ENCODE data around the gene RAB40AL. TPM values are rescaled to one million over a fixed set of nuclear protein-coding genes. Genes with fewer than 3 reads are reported as not detected.

Gene RAB40AL
- total RNA-seq, 1 donor from 2014 or later = not detected

- intact Hi-C loops (cut with micrococcal nuclease) = no loop called here
- H3K27ac ChIP-seq (replicated peaks) = no peak overlapping the region
- H3K36me3 ChIP-seq = no peaks in the 10 kb centered on the region
- H3K4me1 ChIP-seq = no peaks in the 10 kb centered on the region
- TF ChIP-seq CTCF (IDR thresholded peaks at IDR 0.05; ENCODE audit: borderline replicate concordance) = no peak
- no peak for DNase-seq
- H3K27me3 ChIP-seq (ENCODE audit: low read depth) = no peaks in the 10 kb centered on the region
- H3K4me3 ChIP-seq = no peak overlapping the region
- peaks cover 22% of the 10 kb centered on the region for H3K9me3 ChIP-seq (replicated peaks)
Measured at GRCh38 chrX:102975016-102975415, 37.9 kb downstream of the RAB40AL start.

- H3K27ac ChIP-seq (replicated peaks) = no peak overlapping the region
- no peak overlapping the region for H3K4me3 ChIP-seq
- no peaks in the 10 kb centered on the region for H3K4me1 ChIP-seq
- intact Hi-C loops (cut with micrococcal nuclease) = no loop called here
- no peaks in the 10 kb centered on the region for H3K27me3 ChIP-seq (ENCODE audit: low read depth)
- H3K9me3 ChIP-seq (replicated peaks) = peaks cover 9% of the 10 kb centered on the region
- no peak for DNase-seq
- no peak for TF ChIP-seq CTCF (IDR thresholded peaks at IDR 0.05; ENCODE audit: borderline replicate concordance)
- no peaks in the 10 kb centered on the region for H3K36me3 ChIP-seq
Measured at GRCh38 chrX:102976286-102976685, 39.2 kb downstream of the RAB40AL start.

- TF ChIP-seq CTCF (IDR thresholded peaks at IDR 0.05; ENCODE audit: borderline replicate concordance) = no peak
- H3K4me1 ChIP-seq = no peaks in the 10 kb centered on the region
- intact Hi-C loops (cut with micrococcal nuclease) = no loop called here
- no peak overlapping the region for H3K27ac ChIP-seq (replicated peaks)
- H3K4me3 ChIP-seq = no peak overlapping the region
- no peak for DNase-seq
- peaks cover 3% of the 10 kb centered on the region for H3K9me3 ChIP-seq (replicated peaks)
- H3K36me3 ChIP-seq = no peaks in the 10 kb centered on the region
- no peaks in the 10 kb centered on the region for H3K27me3 ChIP-seq (ENCODE audit: low read depth)
Measured at GRCh38 chrX:102976793-102977495, 39.9 kb downstream of the RAB40AL start.

- Histone ChIP-seq H3K9me3 (replicated peaks) (no peaks in the 10 kb centered on the region), H3K4me1 (no peaks in the 10 kb centered on the region), H3K36me3 (no peaks in the 10 kb centered on the region), H3K4me3 (no peak overlapping the region), H3K27ac (replicated peaks) (no peak overlapping the region), H3K27me3 (ENCODE audit: low read depth) (no peaks in the 10 kb centered on the region)
- DNase-seq = no peak
- no peak for TF ChIP-seq CTCF (IDR thresholded peaks at IDR 0.05; ENCODE audit: borderline replicate concordance)
- intact Hi-C loops (cut with micrococcal nuclease) = no loop called here
Measured at GRCh38 chrX:102978594-102978993, 41.5 kb downstream of the RAB40AL start.

- Histone ChIP-seq H3K27ac (replicated peaks) (no peak overlapping the region), H3K4me1 (no peaks in the 10 kb centered on the region), H3K4me3 (no peak overlapping the region), H3K9me3 (replicated peaks) (no peaks in the 10 kb centered on the region), H3K27me3 (ENCODE audit: low read depth) (no peaks in the 10 kb centered on the region), H3K36me3 (no peaks in the 10 kb centered on the region)
- no peak for TF ChIP-seq CTCF (IDR thresholded peaks at IDR 0.05; ENCODE audit: borderline replicate concordance)
- DNase-seq = no peak
- intact Hi-C loops (cut with micrococcal nuclease) = no loop called here
Measured at GRCh38 chrX:102979536-102979935, 42.5 kb downstream of the RAB40AL start.
